Measurements from ENCODE around the gene TRPV2. TPM values are rescaled to one million over a fixed set of nuclear protein-coding genes. Genes with fewer than 3 reads are reported as not detected.
A peak's percentile ranks its signal among the peaks of the same experiment; 100 is the strongest.

Gene TRPV2
- total and polyA plus RNA-seq, 12 donors: 4.6 to 25.4 (median 9.1) TPM

GRCh38 chr17:16477255-16477654 lies 61.9 kb downstream of the TRPV2 start:
- H3K36me3 ChIP-seq: no peaks in the 10 kb centered on the region
- 52 to 59% methylated on average over 5 of the region's 5 CpGs for WGBS, 2 donors
- peak in 1 of 2 donors; percentile 41 for DNase-seq
- intact Hi-C loops (cut with DNase I): no loop called here
- H3K27me3 ChIP-seq: no peaks in the 10 kb centered on the region
- no peak overlapping the region for H3K4me3 ChIP-seq
- no peaks in the 10 kb centered on the region for H3K9me3 ChIP-seq
- H3K27ac ChIP-seq: peak overlapping the region in 5 of 10 donors; percentile 7 to 74 (median 52)
- H3K4me1 ChIP-seq: peaks cover 0 to 12% (median 0%) of the 10 kb centered on the region in 9 donors
- peak; percentile 67 to 91 (median 82) for ATAC-seq
- no peak for TF ChIP-seq CTCF (IDR thresholded peaks at IDR 0.05)

GRCh38 chr17:16477666-16478065 lies 62.3 kb downstream of the TRPV2 start:
- Histone ChIP-seq H3K27me3 (no peaks in the 10 kb centered on the region), H3K27ac (peak overlapping the region in 5 of 10 donors; percentile 7 to 74 (median 52)), H3K9me3 (no peaks in the 10 kb centered on the region), H3K4me3 (no peak overlapping the region), H3K36me3 (no peaks in the 10 kb centered on the region), H3K4me1 (peaks cover 0 to 12% (median 0%) of the 10 kb centered on the region in 9 donors)
- intact Hi-C loops (cut with DNase I): no loop called here
- no peak for DNase-seq
- ATAC-seq: peak in 4 of 8 donors; percentile 11 to 25 (median 16)
- WGBS, 2 donors: 80 to 92% methylated on average over 8 of the region's 8 CpGs
- TF ChIP-seq CTCF (IDR thresholded peaks at IDR 0.05): no peak

- no peak for TF ChIP-seq CTCF (IDR thresholded peaks at IDR 0.05)
- intact Hi-C loops (cut with DNase I): no loop called here
- Histone ChIP-seq H3K4me1 (peaks cover 0 to 12% (median 0%) of the 10 kb centered on the region in 9 donors), H3K27ac (no peak overlapping the region), H3K4me3 (no peak overlapping the region), H3K9me3 (no peaks in the 10 kb centered on the region), H3K36me3 (no peaks in the 10 kb centered on the region), H3K27me3 (no peaks in the 10 kb centered on the region)
- ATAC-seq (no peak), DNase-seq (no peak)
- 90 to 93% methylated on average over 6 of the region's 6 CpGs for WGBS, 2 donors
Observed at GRCh38 chr17:16478649-16479048, 63.3 kb downstream of the TRPV2 start.

GRCh38 chr17:16479264-16479663 lies 63.9 kb downstream of the TRPV2 start:
- H3K36me3 ChIP-seq: no peaks in the 10 kb centered on the region
- 94 to 98% methylated on average over 2 of the region's 2 CpGs for WGBS, 2 donors
- H3K4me1 ChIP-seq: peaks cover 0 to 12% (median 0%) of the 10 kb centered on the region in 9 donors
- no peaks in the 10 kb centered on the region for H3K9me3 ChIP-seq
- no peak overlapping the region for H3K27ac ChIP-seq
- intact Hi-C loops (cut with DNase I): no loop called here
- no peak for TF ChIP-seq CTCF (IDR thresholded peaks at IDR 0.05)
- DNase-seq (no peak), ATAC-seq (no peak)
- H3K27me3 ChIP-seq: no peaks in the 10 kb centered on the region
- H3K4me3 ChIP-seq: no peak overlapping the region
